NCI-H1092 (cell line): Measurements from ENCODE around the gene ABCC10.
A peak's percentile ranks its signal among the peaks of the same experiment; 100 is the strongest.

Source experiments
- DNase-seq: peaks from one replicate; lab custom pipeline; 2025; lab: John Stamatoyannopoulos, UW

Gene ABCC10

GRCh38 chr6:43468748-43469681, 41.7 kb downstream of the ABCC10 start:
- DNase-seq: no peak

- no peak for DNase-seq
Observed at GRCh38 chr6:43469947-43470346, 42.6 kb downstream of the ABCC10 start.

GRCh38 chr6:43471399-43471798, 44.1 kb downstream of the ABCC10 start:
- no peak for DNase-seq

GRCh38 chr6:43472515-43472914, 45.2 kb downstream of the ABCC10 start:
- no peak for DNase-seq

- no peak for DNase-seq
Observed at GRCh38 chr6:43475516-43475915, 48.2 kb downstream of the ABCC10 start.

GRCh38 chr6:43476746-43477145, 49.4 kb downstream of the ABCC10 start:
- DNase-seq: no peak

GRCh38 chr6:43477235-43478007, 50.1 kb downstream of the ABCC10 start, which contains the start of gene TJAP1:
TJAP1 (plus strand) TSS chr6:43477570; CDS start chr6:43499002, 21,432 bp downstream.
- DNase-seq: peak; percentile 92

GRCh38 chr6:43478008-43478372, 50.6 kb downstream of the ABCC10 start:
- no peak for DNase-seq

- DNase-seq: no peak
Observed at GRCh38 chr6:43481075-43481474, 53.7 kb downstream of the ABCC10 start.

GRCh38 chr6:43481591-43482236, 54.4 kb downstream of the ABCC10 start:
- no peak for DNase-seq

GRCh38 chr6:43488667-43489276, 61.4 kb downstream of the ABCC10 start:
- DNase-seq: no peak

GRCh38 chr6:43489277-43490072, 62.1 kb downstream of the ABCC10 start:
- DNase-seq: no peak

- no peak for DNase-seq
Observed at GRCh38 chr6:43490523-43490939, 63.2 kb downstream of the ABCC10 start.

GRCh38 chr6:43491750-43492661, 64.7 kb downstream of the ABCC10 start:
- DNase-seq: peak; percentile 63

GRCh38 chr6:43492673-43493072, 65.3 kb downstream of the ABCC10 start:
- no peak for DNase-seq

- no peak for DNase-seq
Observed at GRCh38 chr6:43493230-43493629, 65.9 kb downstream of the ABCC10 start.

- no peak for DNase-seq
Observed at GRCh38 chr6:43493833-43494232, 66.5 kb downstream of the ABCC10 start.

- DNase-seq: no peak
Observed at GRCh38 chr6:43494321-43494720, 67.0 kb downstream of the ABCC10 start.

GRCh38 chr6:43494766-43495165, 67.4 kb downstream of the ABCC10 start:
- no peak for DNase-seq

- no peak for DNase-seq
Observed at GRCh38 chr6:43495409-43495941, 68.1 kb downstream of the ABCC10 start.
